ENCODE data around the gene DAPK2. TPM values are rescaled to one million over a fixed set of nuclear protein-coding genes. Genes with fewer than 3 reads are reported as not detected.
"Not testable (repeated sequence)": the region's sequence is repeated elsewhere in the genome, so short reads cannot be mapped to it uniquely, and the experiment has no call there.

DAPK2 gene
- total RNA-seq = 1 to 10 TPM; 1.6 to 2.7 TPM
- 6.7 to 21.7 reads per million in 2 donors for total RNA-seq

DNA sequence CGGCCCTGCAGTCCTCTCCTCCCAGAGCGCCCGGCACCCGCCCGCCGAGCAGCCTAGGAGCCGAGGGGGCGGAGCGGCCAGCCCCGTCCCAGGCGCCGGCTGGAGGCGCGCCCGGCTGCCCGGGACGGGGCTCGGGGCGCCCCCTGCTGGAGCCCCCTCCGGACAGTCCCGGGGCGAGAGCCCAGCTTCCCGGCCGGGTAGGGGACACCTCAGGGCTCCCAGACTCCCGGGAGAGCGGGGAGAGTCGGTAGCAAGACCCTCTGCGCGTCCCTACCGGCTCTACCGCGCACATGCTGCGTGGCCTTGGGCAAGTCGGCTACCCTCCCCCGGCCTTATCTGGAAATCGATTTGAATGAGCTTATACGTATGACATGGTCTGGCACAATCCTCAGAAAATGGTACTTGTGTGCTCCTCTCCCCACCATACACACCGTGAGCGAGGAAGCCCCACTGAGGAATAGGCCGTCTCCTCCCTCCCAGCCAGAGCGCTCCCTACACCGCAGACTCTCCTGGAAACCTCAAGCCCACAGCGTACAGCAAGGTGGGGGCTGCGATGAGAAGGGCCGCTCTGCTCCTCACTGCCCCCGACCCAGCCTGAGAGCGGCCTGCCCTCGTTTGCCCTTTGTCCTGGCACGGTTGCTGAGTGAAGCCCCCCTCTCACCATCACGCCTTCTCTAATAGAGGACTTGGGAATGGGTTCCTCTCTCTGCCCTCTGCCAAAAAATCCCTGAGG is at the start of gene DAPK2:
DAPK2 (minus strand) TSS at position 65 of the 733 bp plus-strand sequence. CDS start 6,224 bp downstream, outside the sequence.
- Mint-ChIP-seq H3K4me3 (peak within 1 kb of the TSS; percentile 78), H3K4me1 (peaks cover 13% of the 10 kb centered on the region), H3K27me3 (peaks cover 34% of the 10 kb centered on the region), H3K36me3 (ENCODE audit: low read depth) (peaks cover 2% of the 10 kb centered on the region), H3K27ac (peak within 1 kb of the TSS; percentile 21)
- DNase-seq (peak; percentile 58 to 64 (median 60)), ATAC-seq (peak; percentile 89)
- no peaks in the 10 kb centered on the region for H3K9me3 ChIP-seq (ENCODE audit: control insufficient read depth, low read length, poor library complexity, severe bottlenecking)

- ATAC-seq (no peak), DNase-seq (no peak)
- no peaks in the 10 kb centered on the region for H3K27me3 Mint-ChIP-seq
- no peaks in the 10 kb centered on the region for H3K9me3 ChIP-seq (ENCODE audit: control insufficient read depth, low read length, poor library complexity, severe bottlenecking)
- peaks cover 6% of the 10 kb centered on the region for H3K36me3 Mint-ChIP-seq (ENCODE audit: low read depth)
- peak overlapping the region; percentile 99 for H3K4me3 Mint-ChIP-seq
- H3K4me1 Mint-ChIP-seq = peaks cover 68% of the 10 kb centered on the region
- H3K27ac Mint-ChIP-seq = peak overlapping the region; percentile 99
Measured at GRCh38 chr15:64095431-64095794, 49.1 kb upstream of the DAPK2 start.

DNA sequence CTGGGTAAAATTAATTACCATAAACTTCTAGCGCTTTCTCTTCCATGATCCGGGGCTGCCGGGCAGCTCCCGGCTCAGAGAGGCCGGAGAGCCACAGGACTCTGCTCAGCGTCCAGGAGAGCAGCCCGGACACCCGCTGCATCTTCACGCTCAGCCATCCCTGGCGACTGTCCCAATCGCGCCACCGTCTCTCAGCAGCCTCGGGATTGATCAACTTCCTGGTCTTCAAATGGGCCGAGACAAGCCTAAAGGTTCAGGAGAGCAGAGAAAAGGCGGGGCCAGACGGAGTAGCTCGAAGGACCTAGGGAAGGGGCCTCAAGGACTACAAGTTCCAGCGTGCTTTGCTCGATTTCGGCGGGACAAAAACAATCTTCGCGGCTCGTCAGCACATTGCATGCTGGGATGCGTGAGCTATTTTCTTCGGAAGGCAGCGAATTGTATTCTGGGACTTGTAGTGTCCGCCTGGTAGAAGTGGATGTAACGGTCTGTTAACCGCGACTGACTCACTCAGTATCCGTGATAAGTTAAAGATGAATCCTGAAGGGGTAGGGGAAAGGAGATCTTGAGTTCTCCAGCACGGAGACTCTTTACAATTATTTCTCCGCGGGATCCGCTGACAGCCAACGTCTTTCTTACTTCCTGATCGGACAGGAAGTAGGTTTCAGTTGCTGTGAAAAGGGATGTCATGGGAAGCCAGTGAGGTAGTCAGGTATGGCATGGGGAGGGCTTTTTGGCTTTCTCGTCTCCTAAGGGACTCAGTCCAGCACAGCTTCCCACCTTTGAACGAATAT is 47.5 kb upstream of the DAPK2 start, which contains the start of gene CIAO2A:
CIAO2A (minus strand) TSS at position 212 of the 791 bp plus-strand sequence; CDS start at position 142, 70 bp downstream.
- peak; percentile 77 for ATAC-seq
- peak within 1 kb of the TSS; percentile 99 for H3K27ac Mint-ChIP-seq
- no peaks in the 10 kb centered on the region for H3K27me3 Mint-ChIP-seq
- DNase-seq = peak; percentile 73 to 84 (median 77)
- H3K9me3 ChIP-seq (ENCODE audit: control insufficient read depth, low read length, poor library complexity, severe bottlenecking) = no peaks in the 10 kb centered on the region
- H3K4me3 Mint-ChIP-seq = peak within 1 kb of the TSS; percentile 99
- peaks cover 9% of the 10 kb centered on the region for H3K36me3 Mint-ChIP-seq (ENCODE audit: low read depth)
- peaks cover 71% of the 10 kb centered on the region for H3K4me1 Mint-ChIP-seq

DNA sequence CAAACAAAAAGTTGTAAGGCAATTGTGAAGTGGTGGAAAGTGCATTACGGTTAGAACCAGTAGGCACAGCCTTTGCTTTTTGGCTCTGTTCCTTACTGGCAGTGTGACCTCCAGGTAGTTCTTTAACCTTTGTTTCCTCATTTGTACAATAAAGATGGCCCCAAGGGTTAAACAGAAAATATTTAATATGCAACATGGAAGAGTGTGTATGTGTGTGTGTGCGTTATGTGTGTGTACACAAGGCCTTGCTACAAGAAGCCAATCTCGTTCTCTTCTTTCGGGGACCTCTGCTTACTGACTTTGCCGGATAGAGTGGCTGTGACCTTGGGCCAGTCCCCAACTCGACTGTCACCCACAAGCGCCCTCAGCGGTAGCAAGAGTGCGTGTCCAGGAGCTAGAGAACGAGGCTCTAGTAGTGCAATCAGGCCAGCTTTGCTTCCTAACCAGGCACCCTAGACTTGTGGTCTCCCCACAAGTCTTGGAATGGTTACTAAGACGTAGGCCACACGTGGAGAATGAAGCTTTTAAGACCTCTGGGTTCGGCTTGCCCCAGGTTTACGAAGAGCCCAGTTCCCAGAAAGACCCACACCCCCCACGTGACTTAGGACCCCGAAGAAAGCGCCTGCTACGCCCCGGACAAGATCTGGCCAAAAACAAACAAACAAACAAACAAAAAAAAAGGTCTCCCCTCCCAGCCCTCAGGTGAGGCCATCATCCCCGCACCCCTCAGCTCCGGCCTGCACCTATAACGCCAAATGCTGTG is 46.8 kb upstream of the DAPK2 start:
- Mint-ChIP-seq H3K4me3 (peak overlapping the region; percentile 99), H3K27ac (peak overlapping the region; percentile 99), H3K27me3 (no peaks in the 10 kb centered on the region), H3K4me1 (peaks cover 69% of the 10 kb centered on the region), H3K36me3 (ENCODE audit: low read depth) (peaks cover 9% of the 10 kb centered on the region)
- DNase-seq (peak in 1 of 3 donors; percentile 15), ATAC-seq (no peak)
- H3K9me3 ChIP-seq (ENCODE audit: control insufficient read depth, low read length, poor library complexity, severe bottlenecking) = no peaks in the 10 kb centered on the region

GRCh38 chr15:64092075-64092820 is 46.0 kb upstream of the DAPK2 start:
- Mint-ChIP-seq H3K36me3 (ENCODE audit: low read depth) (peaks cover 9% of the 10 kb centered on the region), H3K27me3 (no peaks in the 10 kb centered on the region), H3K27ac (peak overlapping the region; percentile 99), H3K4me3 (peak overlapping the region; percentile 99), H3K4me1 (peaks cover 62% of the 10 kb centered on the region)
- DNase-seq = no peak
- no peak for ATAC-seq
- H3K9me3 ChIP-seq (ENCODE audit: control insufficient read depth, low read length, poor library complexity, severe bottlenecking) = no peaks in the 10 kb centered on the region

DNA sequence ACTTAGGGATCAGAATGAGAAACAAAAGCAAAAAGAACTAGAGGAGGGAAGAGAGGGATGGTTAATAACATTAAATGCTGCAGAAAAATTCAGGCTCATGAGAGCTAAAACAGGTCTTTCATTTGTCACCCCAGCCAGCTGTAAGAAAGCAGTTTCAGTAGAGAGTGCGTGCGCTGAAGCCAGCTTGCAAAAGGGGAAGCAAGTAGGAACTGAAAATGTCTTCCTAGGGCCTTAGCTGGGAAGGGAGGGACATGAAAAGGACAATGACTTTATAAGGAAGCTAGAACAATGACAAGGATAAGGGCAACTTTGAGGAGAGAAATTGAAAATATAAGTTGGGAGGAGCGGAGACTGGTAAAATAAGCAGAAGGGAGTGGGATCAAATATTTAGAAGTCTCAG is 44.2 kb upstream of the DAPK2 start:
- H3K4me3 Mint-ChIP-seq = peak overlapping the region; percentile 36
- H3K4me1 Mint-ChIP-seq = peaks cover 49% of the 10 kb centered on the region
- no peaks in the 10 kb centered on the region for H3K9me3 ChIP-seq (ENCODE audit: control insufficient read depth, low read length, poor library complexity, severe bottlenecking)
- peaks cover 7% of the 10 kb centered on the region for H3K36me3 Mint-ChIP-seq (ENCODE audit: low read depth)
- no peaks in the 10 kb centered on the region for H3K27me3 Mint-ChIP-seq
- ATAC-seq (no peak), DNase-seq (no peak)
- peak overlapping the region; percentile 51 for H3K27ac Mint-ChIP-seq

DNA sequence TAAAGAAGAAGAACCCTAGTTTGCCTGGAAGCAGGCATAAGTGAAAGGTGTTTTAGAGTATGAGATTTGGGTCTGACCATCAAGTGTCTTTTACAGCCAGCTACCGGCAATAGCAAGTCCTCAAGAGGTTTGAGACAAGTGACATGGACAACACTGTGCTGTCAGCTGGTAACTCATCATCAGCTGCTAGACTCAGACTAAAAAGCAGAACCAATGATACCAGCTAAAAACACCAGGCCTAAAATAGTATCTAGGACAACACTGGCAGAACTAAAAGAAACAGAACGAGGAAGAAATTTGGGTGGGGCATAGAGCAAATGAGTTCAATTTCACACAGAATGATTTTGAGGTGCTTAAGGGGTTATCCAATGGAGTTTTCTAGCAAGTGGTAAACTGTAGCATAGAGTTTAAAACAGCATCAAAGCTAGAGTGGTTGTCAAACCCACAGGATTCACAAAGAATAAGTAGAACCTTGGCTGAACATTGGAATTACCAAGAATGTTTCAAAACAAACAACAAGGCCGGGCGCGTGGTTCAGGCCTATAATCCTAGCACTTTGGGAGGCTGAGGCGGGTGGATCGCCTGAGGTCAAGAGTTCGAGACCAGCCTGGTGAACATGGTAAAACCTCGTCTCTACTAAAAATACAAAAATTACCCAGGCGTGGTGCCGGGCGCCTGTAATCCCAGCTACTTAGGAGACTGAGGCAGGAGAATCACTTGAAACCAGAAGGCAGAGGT is 43.4 kb upstream of the DAPK2 start:
- DNase-seq (no peak), ATAC-seq (no peak)
- H3K27ac Mint-ChIP-seq = peak overlapping the region; percentile 79
- peak overlapping the region; percentile 15 for H3K4me3 Mint-ChIP-seq
- peaks cover 7% of the 10 kb centered on the region for H3K36me3 Mint-ChIP-seq (ENCODE audit: low read depth)
- no peaks in the 10 kb centered on the region for H3K9me3 ChIP-seq (ENCODE audit: control insufficient read depth, low read length, poor library complexity, severe bottlenecking)
- H3K27me3 Mint-ChIP-seq = no peaks in the 10 kb centered on the region
- H3K4me1 Mint-ChIP-seq = peaks cover 42% of the 10 kb centered on the region

- peaks cover 2% of the 10 kb centered on the region for H3K4me1 Mint-ChIP-seq
Measured at GRCh38 chr15:64082757-64083156, 36.5 kb upstream of the DAPK2 start.

GRCh38 chr15:64073496-64073895 is 27.2 kb upstream of the DAPK2 start:
- not testable (repeated sequence) for H3K27ac Mint-ChIP-seq; H3K27me3 Mint-ChIP-seq; H3K4me3 Mint-ChIP-seq; H3K9me3 ChIP-seq (ENCODE audit: control insufficient read depth, low read length, poor library complexity, severe bottlenecking); ATAC-seq; DNase-seq; H3K36me3 Mint-ChIP-seq (ENCODE audit: low read depth)
- H3K4me1 Mint-ChIP-seq = peaks cover 10% of the 10 kb centered on the region

More at GRCh38 chr15:64082757-64083156, 36.5 kb upstream of the DAPK2 start:
- Mint-ChIP-seq H3K27me3 (no peaks in the 10 kb centered on the region), H3K27ac (no peak overlapping the region), H3K36me3 (ENCODE audit: low read depth) (no peaks in the 10 kb centered on the region), H3K4me3 (no peak overlapping the region)
- no peaks in the 10 kb centered on the region for H3K9me3 ChIP-seq (ENCODE audit: control insufficient read depth, low read length, poor library complexity, severe bottlenecking)
- DNase-seq (no peak), ATAC-seq (no peak)

GRCh38 chr15:64072812-64073211 is 26.5 kb upstream of the DAPK2 start:
- no peaks in the 10 kb centered on the region for H3K9me3 ChIP-seq (ENCODE audit: control insufficient read depth, low read length, poor library complexity, severe bottlenecking)
- Mint-ChIP-seq H3K27ac (no peak overlapping the region), H3K4me3 (no peak overlapping the region), H3K36me3 (ENCODE audit: low read depth) (no peaks in the 10 kb centered on the region), H3K4me1 (peaks cover 10% of the 10 kb centered on the region), H3K27me3 (no peaks in the 10 kb centered on the region)
- no peak for DNase-seq
- ATAC-seq = no peak

- Mint-ChIP-seq H3K27ac (no peak overlapping the region), H3K27me3 (no peaks in the 10 kb centered on the region), H3K36me3 (ENCODE audit: low read depth) (no peaks in the 10 kb centered on the region), H3K4me3 (no peak overlapping the region), H3K4me1 (peaks cover 9% of the 10 kb centered on the region)
- H3K9me3 ChIP-seq (ENCODE audit: control insufficient read depth, low read length, poor library complexity, severe bottlenecking) = no peaks in the 10 kb centered on the region
- ATAC-seq (no peak), DNase-seq (no peak)
Measured at GRCh38 chr15:64071931-64072765, 25.9 kb upstream of the DAPK2 start.

Data from T-helper 17 cell (primary cell).